OCI-LY1 (cell line): ENCODE measurements around the gene WDR83.

Experiments
- CTCF ChIP-seq: fragments of 200-600 bp; sonication (generic), shearing (Covaris generic); IDR thresholded peaks from 2 replicates; pipeline ENCODE4 v1.5.1; 2017; ENCODE audit warnings: mild to moderate bottlenecking, antibody characterized with exemption, low read length, moderate library complexity, mixed read lengths
- EZH2 ChIP-seq: fragments of 200-600 bp; sonication (generic), shearing (Covaris generic); IDR thresholded peaks from 2 replicates; pipeline ENCODE4 v1.8.0; 2017; ENCODE audit warnings: borderline replicate concordance, mixed run types, mild to moderate bottlenecking, antibody characterized with exemption, low read length, moderate library complexity, mixed read lengths

- no peak for TF ChIP-seq CTCF
- TF ChIP-seq EZH2: no peak
These were observed 56.2 kb downstream of the WDR83 start for GRCh38 chr19:12722566-12723380.
